IMR-90 (cell line): ENCODE results near the gene FAM174B. TPM values are rescaled to one million over a fixed set of nuclear protein-coding genes. Genes with fewer than 3 reads are reported as not detected.

ENCODE experiments used
- ATAC-seq: fragments of 200-7000 bp; cut with Tn5 transposase; 2 replicates; pipeline ENCODE4 v1.9.1; 2020; ENCODE audit warnings: low read depth, mild to moderate bottlenecking, moderate library complexity
- BruUV-seq: library from RNA; stranded (reverse); fragments of 400-500 nt; replicated peaks from 2 replicates; lab custom pipeline; 2021; lab: Mats Ljungman, UMichigan
- CTCF ChIA-PET: fragments of 300-600 bp; formaldehyde crosslinking; extraction: SDS; loops from one replicate; lab custom pipeline; 2021; ENCODE audit warnings: antibody characterized with exemption; lab: Yijun Ruan, JAX
- POLR2A ChIA-PET: fragments of 300-600 bp; sonication (Branson Sonifier 250); formaldehyde crosslinking; loops from one replicate; lab custom pipeline; 2022; ENCODE audit warnings: antibody characterized with exemption; ENCODE audit not compliant: unreplicated experiment; lab: Charles Lee
- DNase-seq: peaks from one replicate; pipeline ENCODE4 v3.0.0; 2013
- H2AFZ ChIP-seq: replicated peaks from 2 replicates; pipeline ENCODE3; 2013; ENCODE audit warnings: low read length, mild to moderate bottlenecking; ENCODE audit not compliant: poor library complexity
- H2AK5ac ChIP-seq: 2 replicates; pipeline ENCODE4 v1.6.1; 2013; ENCODE audit warnings: low read depth, low read length, inconsistent platforms
- H2AK9ac ChIP-seq: replicated peaks from 2 replicates; pipeline ENCODE3; 2013; ENCODE audit warnings: mild to moderate bottlenecking, low read depth, low read length, moderate library complexity; ENCODE audit not compliant: poor library complexity
- H2BK120ac ChIP-seq: 2 replicates; pipeline ENCODE4 v1.6.1; 2013; ENCODE audit warnings: low read depth, low read length, inconsistent platforms
- H2BK15ac ChIP-seq: 3 replicates; pipeline ENCODE4 v1.6.1; 2013; ENCODE audit warnings: low read depth, low read length, inconsistent platforms
- H2BK20ac ChIP-seq: 2 replicates; pipeline ENCODE4 v1.6.1; 2013; ENCODE audit warnings: low read depth, mild to moderate bottlenecking, inconsistent platforms, low read length, moderate library complexity
- H2BK5ac ChIP-seq: 2 replicates; pipeline ENCODE4 v1.6.1; 2013; ENCODE audit warnings: mild to moderate bottlenecking, low read depth, low read length, inconsistent platforms; ENCODE audit not compliant: poor library complexity, severe bottlenecking
- H3K14ac ChIP-seq: replicated peaks from 2 replicates; pipeline ENCODE4 v1.6.1; 2013; ENCODE audit warnings: low read depth, low read length, inconsistent platforms
- H3K18ac ChIP-seq: 2 replicates; pipeline ENCODE4 v1.6.1; 2013; ENCODE audit warnings: low read depth, low read length, control low read depth
- H3K23ac ChIP-seq: 2 replicates; pipeline ENCODE4 v1.6.1; 2013; ENCODE audit warnings: low read depth, low read length, inconsistent platforms
- H3K27ac ChIP-seq: 2 replicates; pipeline ENCODE4 v1.5.1; 2013; ENCODE audit warnings: mild to moderate bottlenecking, control low read depth, low read length; ENCODE audit not compliant: insufficient read depth
- H3K27me3 ChIP-seq: 2 replicates; pipeline ENCODE4 v1.6.1; 2013; ENCODE audit warnings: low read length; ENCODE audit not compliant: control insufficient read depth, insufficient read depth
- H3K36me3 ChIP-seq: 2 replicates; pipeline ENCODE4 v1.6.1; 2013; ENCODE audit warnings: low read length, mixed read lengths; ENCODE audit not compliant: control insufficient read depth, insufficient read depth
- H3K4ac ChIP-seq: 2 replicates; pipeline ENCODE4 v1.6.1; 2013; ENCODE audit warnings: low read depth, low read length, inconsistent platforms
- H3K4me1 ChIP-seq: 2 replicates; pipeline ENCODE4 v1.6.1; 2013; ENCODE audit warnings: low read length, mixed read lengths; ENCODE audit not compliant: control insufficient read depth, insufficient read depth
- H3K4me2 ChIP-seq: 2 replicates; pipeline ENCODE4 v1.6.1; 2013; ENCODE audit warnings: low read depth, mild to moderate bottlenecking, control low read depth, low read length, moderate library complexity
- H3K4me3 ChIP-seq: 2 replicates; pipeline ENCODE4 v1.5.1; 2013; ENCODE audit warnings: low read depth, mild to moderate bottlenecking, control low read depth, low read length, moderate library complexity; ENCODE audit not compliant: insufficient read depth
- H3K56ac ChIP-seq: 2 replicates; pipeline ENCODE4 v1.6.1; 2013; ENCODE audit warnings: low read length, inconsistent platforms; ENCODE audit not compliant: insufficient read depth; ENCODE audit errors: extremely low read depth
- H3K79me1 ChIP-seq, 2 experiments: 2 replicates each; pipeline ENCODE4 v1.6.1; 2013; ENCODE audit warnings: low read length in 2 of 2, inconsistent platforms in 1 of 2, low read depth in 1 of 2
- H3K9ac ChIP-seq: 2 replicates; pipeline ENCODE4 v1.6.1; 2013; ENCODE audit warnings: low read depth, low read length, control low read depth
- H3K9me1 ChIP-seq: 2 replicates; pipeline ENCODE4 v1.6.1; 2013; ENCODE audit warnings: low read length, inconsistent platforms; ENCODE audit not compliant: insufficient read depth
- H3K9me3 ChIP-seq: 2 replicates; pipeline ENCODE4 v1.6.1; 2013; ENCODE audit warnings: low read length; ENCODE audit not compliant: control insufficient read depth, insufficient read depth
- H4K20me1 ChIP-seq: 2 replicates; pipeline ENCODE4 v1.6.1; 2013; ENCODE audit warnings: low read length, inconsistent platforms; ENCODE audit not compliant: insufficient read depth
- H4K5ac ChIP-seq: 2 replicates; pipeline ENCODE4 v1.6.1; 2013; ENCODE audit warnings: mild to moderate bottlenecking, low read depth, low read length, control low read depth
- H4K8ac ChIP-seq, 2 experiments: 2 replicates each; pipeline ENCODE4 v1.6.1; 2013; ENCODE audit warnings: low read depth in 2 of 2, low read length in 2 of 2, control low read depth in 1 of 2, inconsistent platforms in 1 of 2
- H4K91ac ChIP-seq: 2 replicates; pipeline ENCODE4 v1.6.1; 2013; ENCODE audit warnings: low read depth, low read length, inconsistent platforms; ENCODE audit not compliant: insufficient read depth
- NFE2L2 ChIP-seq: fragments of 150-350 bp; IDR thresholded peaks from 2 replicates; pipeline ENCODE4 v1.6.1; 2016; ENCODE audit warnings: low read depth, mild to moderate bottlenecking, low read length
- POLR2A ChIP-seq: IDR thresholded peaks from 2 replicates; pipeline ENCODE4 v1.6.1; 2012; ENCODE audit warnings: mild to moderate bottlenecking, low read depth, low read length
- RCOR1 ChIP-seq: IDR thresholded peaks from 2 replicates; pipeline ENCODE4 v1.6.1; 2012; ENCODE audit warnings: mild to moderate bottlenecking, low read length, improper control_type of control experiment; ENCODE audit not compliant: insufficient replicate concordance
- WGBS, 2 experiments: methylation state at CpG; one replicate each; pipeline versions ENCODE4 v1.1.5 to v1.1.7; 2013; ENCODE audit warnings: missing lambda C conversion rate in 2 of 2; ENCODE audit not compliant: insufficient read length in 1 of 2; ENCODE audit errors: extremely low coverage in 2 of 2; 5-methylcytosine and 5-hydroxymethylcytosine counted together
- dilution Hi-C: fragments of 300-500 bp; cut with HindIII; formaldehyde crosslinking; loops from one replicate; pipeline ENCODE4 v1.14.3; 2018; ENCODE audit warnings: low sequenced_read_pairs; ENCODE audit not compliant: unreplicated experiment
- in situ Hi-C: fragments of 300-500 bp; cut with MboI; formaldehyde crosslinking; loops from 3 replicates; pipeline ENCODE4 v1.14.3; 2019; ENCODE audit warnings: low sequenced_read_pairs, inconsistent platforms, mixed read lengths
- intact Hi-C: fragments of 100-400 bp; cut with micrococcal nuclease; formaldehyde crosslinking; loops from 2 replicates; pipeline ENCODE4 v1.10.0; 2022
- polyA plus RNA-seq, 3 experiments: library from polyadenylated mRNA; depleted of rRNA; stranded (reverse); fragments of >200 nt; gene quantifications; 2 replicates each; pipeline ENCODE4 v1.2.3, GENCODE V29; 2012; ENCODE audit warnings: low replicate concordance in 1 of 3
- total RNA-seq: library from RNA; depleted of rRNA; stranded (reverse); fragments of >200 nt; gene quantifications from 2 replicates; pipeline ENCODE4 v1.2.3, GENCODE V29; 2012
- TF ChIP-seq, protein P1 (sequence below): conservative IDR thresholded peaks from 2 replicates; pipeline ENCODE4 v1.5.1; 2012; ENCODE audit warnings: mild to moderate bottlenecking, low read depth, low read length, improper control_type of control experiment

FAM174B gene
- total and polyA plus RNA-seq, 2 of the 4 experiments (the other 2 are of a cell fraction), result 0.18 to 0.56 TPM

DNA sequence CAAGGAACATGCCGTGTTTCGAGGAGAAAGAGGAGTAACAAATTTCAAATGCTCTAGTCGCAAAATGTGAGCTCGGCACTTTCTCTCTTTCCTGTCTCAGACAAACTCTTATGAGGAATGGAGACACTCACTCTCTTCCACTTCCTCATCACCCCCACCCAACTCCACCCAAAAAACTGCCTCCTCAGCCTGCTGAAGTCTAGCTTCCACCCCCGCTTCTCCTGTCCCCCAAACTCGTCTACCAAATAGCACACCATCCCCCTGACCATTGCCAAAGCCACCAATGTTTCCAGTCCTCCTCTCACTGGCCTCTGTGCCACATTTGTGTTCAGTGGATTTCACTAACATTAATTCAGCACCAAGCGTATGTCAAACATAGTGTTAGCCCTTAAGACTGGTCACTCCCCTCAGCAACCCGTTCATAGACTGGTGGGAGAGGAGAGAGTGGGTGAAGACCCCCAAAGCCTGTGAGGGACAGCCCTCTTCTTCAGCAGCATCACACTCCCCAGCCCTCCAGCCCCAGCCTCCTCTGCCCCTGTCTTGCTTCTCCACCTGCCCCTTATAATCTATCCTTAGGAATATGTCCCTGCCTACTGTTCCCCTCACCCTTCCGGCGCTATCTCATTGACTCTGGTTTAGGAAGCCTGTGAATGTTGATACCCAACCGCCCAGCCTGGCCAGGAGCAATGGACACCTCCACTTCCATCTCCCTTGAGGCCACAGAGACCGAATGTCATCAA is 77.3 kb downstream of the FAM174B start:
- BruUV-seq, result no TSS peak
- Histone ChIP-seq H3K23ac (no peak overlapping the region), H2AFZ (no peak overlapping the region), H2BK20ac (no peak overlapping the region), H3K27ac (no peak overlapping the region), H3K79me1 (no peaks in the 10 kb centered on the region), H3K27me3 (no peaks in the 10 kb centered on the region; the same call in 1 of the 2 replicates), H4K8ac (no peak overlapping the region), H2AK5ac (no peak overlapping the region), H2AK9ac (no peak overlapping the region), H3K4me2 (no peak overlapping the region), H4K91ac (no peak overlapping the region), H3K14ac (no peak overlapping the region), H3K9me3 (no peaks in the 10 kb centered on the region), H3K4me1 (no peaks in the 10 kb centered on the region), H2BK15ac (no peak overlapping the region), H3K4ac (no peak overlapping the region), H2BK5ac (no peak overlapping the region), H2BK120ac (no peak overlapping the region), H3K18ac (no peak overlapping the region), H3K36me3 (no peaks in the 10 kb centered on the region), H3K56ac (no peak overlapping the region), H4K20me1 (no peaks in the 10 kb centered on the region), H3K9ac (no peak overlapping the region), H3K4me3 (no peak overlapping the region), H4K5ac (no peak overlapping the region), H3K9me1 (no peaks in the 10 kb centered on the region)
- ChIA-PET POLR2A (interaction anchor here (0.7 kb wide), 1 partner anchor 21 kb away, joined by 7 read pairs; no protein-coding TSS in a partner anchor), CTCF (no interaction called here)
- dilution Hi-C loops, result no loop called here
- ATAC-seq (no peak), DNase-seq (no peak)
- intact Hi-C loops, result no loop called here
- in situ Hi-C loops, result no loop called here
- WGBS, 2 experiments, result 71% methylated on average over 6 of the region's 12 CpGs; no CpG with 5 or more reads in 1 of the 2 experiments
- TF ChIP-seq, protein P1, sequence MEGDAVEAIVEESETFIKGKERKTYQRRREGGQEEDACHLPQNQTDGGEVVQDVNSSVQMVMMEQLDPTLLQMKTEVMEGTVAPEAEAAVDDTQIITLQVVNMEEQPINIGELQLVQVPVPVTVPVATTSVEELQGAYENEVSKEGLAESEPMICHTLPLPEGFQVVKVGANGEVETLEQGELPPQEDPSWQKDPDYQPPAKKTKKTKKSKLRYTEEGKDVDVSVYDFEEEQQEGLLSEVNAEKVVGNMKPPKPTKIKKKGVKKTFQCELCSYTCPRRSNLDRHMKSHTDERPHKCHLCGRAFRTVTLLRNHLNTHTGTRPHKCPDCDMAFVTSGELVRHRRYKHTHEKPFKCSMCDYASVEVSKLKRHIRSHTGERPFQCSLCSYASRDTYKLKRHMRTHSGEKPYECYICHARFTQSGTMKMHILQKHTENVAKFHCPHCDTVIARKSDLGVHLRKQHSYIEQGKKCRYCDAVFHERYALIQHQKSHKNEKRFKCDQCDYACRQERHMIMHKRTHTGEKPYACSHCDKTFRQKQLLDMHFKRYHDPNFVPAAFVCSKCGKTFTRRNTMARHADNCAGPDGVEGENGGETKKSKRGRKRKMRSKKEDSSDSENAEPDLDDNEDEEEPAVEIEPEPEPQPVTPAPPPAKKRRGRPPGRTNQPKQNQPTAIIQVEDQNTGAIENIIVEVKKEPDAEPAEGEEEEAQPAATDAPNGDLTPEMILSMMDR, result no peak
- no peak for TF ChIP-seq RCOR1
- no peak for TF ChIP-seq NFE2L2
- no peak for TF ChIP-seq POLR2A
